Measurements from ENCODE around the gene TRPM3. TPM values are rescaled to one million over a fixed set of nuclear protein-coding genes. Genes with fewer than 3 reads are reported as not detected.

The TRPM3 gene
- total and polyA plus RNA-seq, 2 donors (not counting 1 experiment from before 2014, with no cell fraction given), result not detected

GRCh38 chr9:70883963-70884793, 237.2 kb downstream of the TRPM3 start:
- intact Hi-C loops (cut with micrococcal nuclease), result no loop called here
- Histone ChIP-seq H3K27ac (ENCODE audit: low read length in 2 of 2) (no peak overlapping the region), H3K4me2 (replicated peaks; ENCODE audit: low read depth, low read length, poor library complexity, severe bottlenecking) (no peak overlapping the region), H3K4me1 (ENCODE audit: control insufficient read depth in 2 of 2, insufficient read depth in 2 of 2, low read length in 2 of 2) (no peaks in the 10 kb centered on the region), H3K27me3 (replicated peaks in 1 of 4; ENCODE audit: control extremely low read depth in 1 of 4, control insufficient read depth in 3 of 4, insufficient read depth in 4 of 4, low read length in 3 of 4) (no peaks in the 10 kb centered on the region), H3K36me3 (replicated peaks in 1 of 2; ENCODE audit: control extremely low read depth in 1 of 2, control insufficient read depth in 1 of 2, extremely low read depth in 1 of 2, insufficient read depth in 2 of 2, low read length in 1 of 2) (no peaks in the 10 kb centered on the region), H3K9ac (ENCODE audit: low read length) (no peak overlapping the region), H3K9me3 (ENCODE audit: control extremely low read depth in 1 of 3, control insufficient read depth in 2 of 3, insufficient read depth in 1 of 3, low read length in 2 of 3) (no peaks in the 10 kb centered on the region), H3K4me3 (ENCODE audit: control extremely low read depth in 1 of 5, extremely low read depth in 1 of 5, insufficient read depth in 1 of 5, low read depth in 2 of 5, low read length in 4 of 5) (no peak overlapping the region), H4K20me1 (ENCODE audit: control insufficient read depth, insufficient read depth, low read length, poor library complexity, severe bottlenecking) (no peaks in the 10 kb centered on the region), H2AFZ (ENCODE audit: insufficient read depth, low read depth, low read length, poor library complexity, severe bottlenecking) (no peak overlapping the region), H3K79me2 (ENCODE audit: control insufficient read depth, insufficient read depth, low read length) (no peaks in the 10 kb centered on the region)
- ChIA-PET POLR2A (no interaction called here), CTCF (no interaction called here)
- no peaks in the 10 kb centered on the region for H3K4me1 Mint-ChIP-seq
- ATAC-seq (ENCODE audit: low read depth), result no peak
- no peak for DNase-seq
- peaks cover 2% of the 10 kb centered on the region for H3K9me3 Mint-ChIP-seq (ENCODE audit: insufficient read depth)
- no peak overlapping the region for H3K27ac Mint-ChIP-seq
- TF ChIP-seq, protein P1, sequence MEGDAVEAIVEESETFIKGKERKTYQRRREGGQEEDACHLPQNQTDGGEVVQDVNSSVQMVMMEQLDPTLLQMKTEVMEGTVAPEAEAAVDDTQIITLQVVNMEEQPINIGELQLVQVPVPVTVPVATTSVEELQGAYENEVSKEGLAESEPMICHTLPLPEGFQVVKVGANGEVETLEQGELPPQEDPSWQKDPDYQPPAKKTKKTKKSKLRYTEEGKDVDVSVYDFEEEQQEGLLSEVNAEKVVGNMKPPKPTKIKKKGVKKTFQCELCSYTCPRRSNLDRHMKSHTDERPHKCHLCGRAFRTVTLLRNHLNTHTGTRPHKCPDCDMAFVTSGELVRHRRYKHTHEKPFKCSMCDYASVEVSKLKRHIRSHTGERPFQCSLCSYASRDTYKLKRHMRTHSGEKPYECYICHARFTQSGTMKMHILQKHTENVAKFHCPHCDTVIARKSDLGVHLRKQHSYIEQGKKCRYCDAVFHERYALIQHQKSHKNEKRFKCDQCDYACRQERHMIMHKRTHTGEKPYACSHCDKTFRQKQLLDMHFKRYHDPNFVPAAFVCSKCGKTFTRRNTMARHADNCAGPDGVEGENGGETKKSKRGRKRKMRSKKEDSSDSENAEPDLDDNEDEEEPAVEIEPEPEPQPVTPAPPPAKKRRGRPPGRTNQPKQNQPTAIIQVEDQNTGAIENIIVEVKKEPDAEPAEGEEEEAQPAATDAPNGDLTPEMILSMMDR (IDR thresholded peaks at IDR 0.05), result no peak
- TF ChIP-seq EZH2 (IDR thresholded peaks at IDR 0.05; ENCODE audit: borderline replicate concordance, insufficient read depth, low read depth, low read length, poor library complexity, severe bottlenecking), result no peak
- H3K4me3 Mint-ChIP-seq, result no peak overlapping the region
- no peaks in the 10 kb centered on the region for H3K27me3 Mint-ChIP-seq
- WGBS (ENCODE audit: insufficient coverage), result 91% methylated on average over 6 of the region's 7 CpGs

- H4K20me1 ChIP-seq (ENCODE audit: control insufficient read depth, insufficient read depth, low read length, poor library complexity, severe bottlenecking), result no peaks in the 10 kb centered on the region
- peaks cover 2% of the 10 kb centered on the region for H3K9me3 Mint-ChIP-seq (ENCODE audit: insufficient read depth)
- no peak overlapping the region for H2AFZ ChIP-seq (ENCODE audit: insufficient read depth, low read depth, low read length, poor library complexity, severe bottlenecking)
- no peaks in the 10 kb centered on the region for H3K27me3 Mint-ChIP-seq
- no peaks in the 10 kb centered on the region for H3K36me3 ChIP-seq (replicated peaks in 1 of 2; ENCODE audit: control extremely low read depth in 1 of 2, control insufficient read depth in 1 of 2, extremely low read depth in 1 of 2, insufficient read depth in 2 of 2, low read length in 1 of 2)
- TF ChIP-seq EZH2 (IDR thresholded peaks at IDR 0.05; ENCODE audit: borderline replicate concordance, insufficient read depth, low read depth, low read length, poor library complexity, severe bottlenecking), result no peak
- TF ChIP-seq, protein P1 (IDR thresholded peaks at IDR 0.05), result no peak
- no peaks in the 10 kb centered on the region for H3K4me1 Mint-ChIP-seq
- WGBS (ENCODE audit: insufficient coverage), result 80% methylated on average over 1 of the region's 1 CpG
- no peaks in the 10 kb centered on the region for H3K9me3 ChIP-seq (ENCODE audit: control extremely low read depth in 1 of 3, control insufficient read depth in 2 of 3, insufficient read depth in 1 of 3, low read length in 2 of 3)
- H3K4me3 ChIP-seq (ENCODE audit: control extremely low read depth in 1 of 5, extremely low read depth in 1 of 5, insufficient read depth in 1 of 5, low read depth in 2 of 5, low read length in 4 of 5), result no peak overlapping the region
- H3K4me1 ChIP-seq (ENCODE audit: control insufficient read depth in 2 of 2, insufficient read depth in 2 of 2, low read length in 2 of 2), result no peaks in the 10 kb centered on the region
- H3K27ac ChIP-seq (ENCODE audit: low read length in 2 of 2), result no peak overlapping the region
- DNase-seq (no peak), ATAC-seq (ENCODE audit: low read depth) (no peak)
- intact Hi-C loops (cut with micrococcal nuclease), result no loop called here
- ChIA-PET POLR2A (no interaction called here), CTCF (no interaction called here)
- H3K27ac Mint-ChIP-seq, result no peak overlapping the region
- H3K4me2 ChIP-seq (replicated peaks; ENCODE audit: low read depth, low read length, poor library complexity, severe bottlenecking), result no peak overlapping the region
- H3K79me2 ChIP-seq (ENCODE audit: control insufficient read depth, insufficient read depth, low read length), result no peaks in the 10 kb centered on the region
- no peak overlapping the region for H3K9ac ChIP-seq (ENCODE audit: low read length)
- no peak overlapping the region for H3K4me3 Mint-ChIP-seq
- H3K27me3 ChIP-seq (replicated peaks in 1 of 4; ENCODE audit: control extremely low read depth in 1 of 4, control insufficient read depth in 3 of 4, insufficient read depth in 4 of 4, low read length in 3 of 4), result no peaks in the 10 kb centered on the region
These were observed 238.4 kb downstream of the TRPM3 start for GRCh38 chr9:70883056-70883455.
